ENCODE data around the gene SYNE2. TPM values are rescaled to one million over a fixed set of nuclear protein-coding genes. Genes with fewer than 3 reads are reported as not detected.

SYNE2 gene
- total and polyA plus RNA-seq, 4 donors: 12.0 to 79.9 (median 19.5) TPM

DNA sequence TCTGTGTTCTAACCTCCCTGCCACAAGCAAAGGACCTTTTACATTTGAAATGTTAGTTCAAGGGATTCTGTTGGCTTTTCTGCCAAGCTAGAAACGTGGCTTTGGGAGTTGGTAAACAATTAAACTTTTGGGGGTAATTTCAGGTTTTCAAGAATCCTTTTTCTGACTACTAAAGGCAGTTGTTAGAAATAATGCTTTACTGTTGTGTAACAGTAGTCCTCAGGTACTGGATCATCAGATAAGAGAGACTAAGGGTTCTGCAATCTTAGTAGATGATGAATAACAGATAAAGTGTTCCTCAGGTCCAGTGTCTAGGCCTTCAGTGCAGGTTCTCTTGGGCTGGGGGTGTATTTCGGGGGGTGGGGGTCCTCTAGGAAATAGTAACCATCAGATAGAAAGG lies 192.3 kb downstream of the SYNE2 start (continued):
- TF ChIP-seq HNF4G (IDR thresholded peaks at IDR 0.05): no peak
- no peak for TF ChIP-seq GABPA (IDR thresholded peaks at IDR 0.05 in 1 of 2, conservative IDR thresholded peaks at IDR 0.05 in 1 of 2)
- TF ChIP-seq, protein P1, sequence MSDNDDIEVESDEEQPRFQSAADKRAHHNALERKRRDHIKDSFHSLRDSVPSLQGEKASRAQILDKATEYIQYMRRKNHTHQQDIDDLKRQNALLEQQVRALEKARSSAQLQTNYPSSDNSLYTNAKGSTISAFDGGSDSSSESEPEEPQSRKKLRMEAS (IDR thresholded peaks at IDR 0.05): no peak
- no peak for TF ChIP-seq NR2F2 (IDR thresholded peaks at IDR 0.05)

- Histone ChIP-seq H3K36me3 (ENCODE audit: control insufficient read depth in 4 of 4, insufficient read depth in 3 of 4, low read depth in 1 of 4, low read length in 3 of 4) (peaks cover 2 to 11% (median 5%) of the 10 kb centered on the region in 4 donors), H3K9me3 (ENCODE audit: control insufficient read depth in 4 of 4, low read length in 3 of 4) (no peaks in the 10 kb centered on the region), H3K27ac (ENCODE audit: low read depth in 1 of 2, low read length in 2 of 2) (no peak overlapping the region), H3K9ac (ENCODE audit: low read depth in 1 of 2, low read length in 2 of 2) (no peak overlapping the region), H3K4me3 (ENCODE audit: low read depth in 1 of 3, low read length in 3 of 3) (no peak overlapping the region), H3K4me1 (ENCODE audit: control insufficient read depth in 4 of 4, insufficient read depth in 4 of 4, low read length in 3 of 4) (no peaks in the 10 kb centered on the region), H3K27me3 (ENCODE audit: control insufficient read depth in 4 of 4, insufficient read depth in 4 of 4, low read length in 3 of 4) (no peaks in the 10 kb centered on the region)
- no peak for TF ChIP-seq JUND (IDR thresholded peaks at IDR 0.05)
- TF ChIP-seq SP1 (IDR thresholded peaks at IDR 0.05): no peak
- TF ChIP-seq, protein P2, sequence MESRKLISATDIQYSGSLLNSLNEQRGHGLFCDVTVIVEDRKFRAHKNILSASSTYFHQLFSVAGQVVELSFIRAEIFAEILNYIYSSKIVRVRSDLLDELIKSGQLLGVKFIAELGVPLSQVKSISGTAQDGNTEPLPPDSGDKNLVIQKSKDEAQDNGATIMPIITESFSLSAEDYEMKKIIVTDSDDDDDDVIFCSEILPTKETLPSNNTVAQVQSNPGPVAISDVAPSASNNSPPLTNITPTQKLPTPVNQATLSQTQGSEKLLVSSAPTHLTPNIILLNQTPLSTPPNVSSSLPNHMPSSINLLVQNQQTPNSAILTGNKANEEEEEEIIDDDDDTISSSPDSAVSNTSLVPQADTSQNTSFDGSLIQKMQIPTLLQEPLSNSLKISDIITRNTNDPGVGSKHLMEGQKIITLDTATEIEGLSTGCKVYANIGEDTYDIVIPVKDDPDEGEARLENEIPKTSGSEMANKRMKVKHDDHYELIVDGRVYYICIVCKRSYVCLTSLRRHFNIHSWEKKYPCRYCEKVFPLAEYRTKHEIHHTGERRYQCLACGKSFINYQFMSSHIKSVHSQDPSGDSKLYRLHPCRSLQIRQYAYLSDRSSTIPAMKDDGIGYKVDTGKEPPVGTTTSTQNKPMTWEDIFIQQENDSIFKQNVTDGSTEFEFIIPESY (IDR thresholded peaks at IDR 0.05): no peak
- no peak for DNase-seq (ENCODE audit: low spot score)
- 96% methylated on average over 2 of the region's 2 CpGs for WGBS
Observed at GRCh38 chr14:64049616-64050381, 197.0 kb downstream of the SYNE2 start.

DNA sequence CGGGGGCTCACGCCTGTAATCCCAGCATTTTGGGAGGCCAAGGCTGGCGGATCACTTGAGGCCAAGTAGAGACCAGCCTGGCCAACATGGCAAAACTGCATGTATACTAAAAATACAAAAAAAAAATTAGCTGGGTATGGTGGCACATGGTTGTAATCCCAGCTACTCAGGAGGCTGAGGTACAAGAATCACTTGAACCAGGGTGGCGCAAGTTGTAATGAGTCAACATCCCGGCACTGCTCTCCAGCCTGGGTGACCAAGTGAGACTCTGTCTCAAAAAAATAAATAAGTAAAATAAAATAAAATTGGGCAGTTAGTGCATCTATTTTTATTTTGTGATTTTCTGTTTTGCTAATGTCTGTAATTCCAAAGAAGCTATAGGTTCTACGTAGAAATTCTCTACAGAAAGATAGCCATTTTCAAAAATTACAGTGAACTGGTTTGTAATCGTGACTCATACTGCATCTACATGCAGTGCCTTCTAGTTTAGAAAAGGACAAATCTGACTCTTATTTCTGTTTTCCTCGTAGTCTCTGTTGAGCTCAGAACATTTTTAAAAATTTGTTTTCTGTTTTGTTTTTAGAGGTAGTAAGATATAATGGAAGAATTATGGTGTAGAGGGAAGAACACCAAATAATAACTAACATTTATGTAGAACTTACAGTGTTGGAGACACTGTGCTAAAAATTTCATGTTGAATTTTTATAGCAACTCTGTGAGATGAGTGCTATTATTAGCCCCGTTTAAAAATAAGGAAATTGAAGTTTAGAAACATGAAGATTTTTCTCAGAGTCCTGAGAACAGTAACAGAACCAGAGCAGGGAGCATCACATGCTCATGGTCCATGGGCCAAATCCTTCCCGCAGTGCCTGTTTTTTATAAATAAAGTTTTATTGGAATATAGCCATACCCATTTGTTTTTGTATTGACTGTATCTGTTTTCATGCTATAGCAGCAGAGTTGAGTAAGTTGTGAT lies 201.2 kb downstream of the SYNE2 start:
- Histone ChIP-seq H3K27ac (ENCODE audit: low read depth in 1 of 2, low read length in 2 of 2) (no peak overlapping the region), H3K9me3 (ENCODE audit: control insufficient read depth in 4 of 4, low read length in 3 of 4) (no peaks in the 10 kb centered on the region), H3K9ac (ENCODE audit: low read depth in 1 of 2, low read length in 2 of 2) (no peak overlapping the region), H3K27me3 (ENCODE audit: control insufficient read depth in 4 of 4, insufficient read depth in 4 of 4, low read length in 3 of 4) (no peaks in the 10 kb centered on the region), H3K4me1 (ENCODE audit: control insufficient read depth in 4 of 4, insufficient read depth in 4 of 4, low read length in 3 of 4) (no peaks in the 10 kb centered on the region), H3K4me3 (ENCODE audit: low read depth in 1 of 3, low read length in 3 of 3) (no peak overlapping the region), H3K36me3 (ENCODE audit: control insufficient read depth in 4 of 4, insufficient read depth in 3 of 4, low read depth in 1 of 4, low read length in 3 of 4) (peaks cover 0 to 14% (median 4%) of the 10 kb centered on the region in 4 donors)
- no peak for TF ChIP-seq CTCF (IDR thresholded peaks at IDR 0.05; ENCODE audit: low read depth, low read length, missing input control)
- TF ChIP-seq, protein P2 (IDR thresholded peaks at IDR 0.05): no peak
- TF ChIP-seq HNF4G (IDR thresholded peaks at IDR 0.05): no peak
- TF ChIP-seq SP1 (IDR thresholded peaks at IDR 0.05): no peak
- TF ChIP-seq, protein P3, sequence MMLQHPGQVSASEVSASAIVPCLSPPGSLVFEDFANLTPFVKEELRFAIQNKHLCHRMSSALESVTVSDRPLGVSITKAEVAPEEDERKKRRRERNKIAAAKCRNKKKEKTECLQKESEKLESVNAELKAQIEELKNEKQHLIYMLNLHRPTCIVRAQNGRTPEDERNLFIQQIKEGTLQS (IDR thresholded peaks at IDR 0.05): no peak
- no peak for TF ChIP-seq FOXA1 (IDR thresholded peaks at IDR 0.05)
- WGBS: 86% methylated on average over 10 of the region's 10 CpGs
- DNase-seq (ENCODE audit: low spot score): no peak

All from liver (tissue), 9 donors.